ENCODE results near the gene NKAIN2. TPM values are rescaled to one million over a fixed set of nuclear protein-coding genes. Genes with fewer than 3 reads are reported as not detected.

NKAIN2 gene
- polyA plus RNA-seq, 1 donor (not counting 4 experiments of a cell fraction or from before 2014, with no cell fraction given): 0.13 TPM

DNA sequence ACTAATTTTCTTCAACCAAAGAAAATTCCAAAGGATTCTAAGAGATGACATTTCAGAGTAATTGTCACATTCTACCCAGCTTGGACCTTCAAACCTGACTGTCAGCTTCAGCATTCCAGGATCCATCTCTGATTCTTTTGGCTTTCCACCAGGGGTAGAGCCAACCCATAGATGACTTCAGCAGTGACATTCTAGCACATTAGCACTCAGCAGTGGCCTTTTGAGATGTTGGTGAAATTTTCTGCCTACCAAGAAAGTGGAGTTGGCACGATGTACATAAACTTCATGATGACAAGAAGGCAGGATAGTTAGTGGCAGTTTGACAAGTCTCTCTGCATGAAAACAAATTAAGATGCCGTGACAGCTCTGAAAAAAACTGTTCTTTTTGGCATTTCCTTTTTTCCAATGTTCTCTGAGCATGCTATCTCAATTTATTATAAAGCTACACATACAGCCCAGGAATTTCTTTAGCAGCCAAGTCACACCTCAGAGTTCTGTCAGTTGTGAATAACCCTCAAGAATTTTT, 692.1 kb downstream of the NKAIN2 start:
- no peaks in the 10 kb centered on the region for H3K36me3 ChIP-seq (ENCODE audit: control insufficient read depth in 2 of 2, extremely low read depth in 1 of 2, insufficient read depth in 2 of 2, low read length in 2 of 2)
- no peaks in the 10 kb centered on the region for H3K9me1 ChIP-seq (ENCODE audit: control insufficient read depth, extremely low read depth, insufficient read depth, low read length)
- dilution Hi-C loops (cut with MboI; ENCODE audit: extremely low pct_ligation_motif_present, low sequenced_read_pairs): no loop called here
- H3K4me1 ChIP-seq (ENCODE audit: control insufficient read depth, extremely low read depth, insufficient read depth, low read length): no peaks in the 10 kb centered on the region
- H3K27ac ChIP-seq (ENCODE audit: control insufficient read depth, insufficient read depth, low read length): no peak overlapping the region
- H4K20me1 ChIP-seq (ENCODE audit: control insufficient read depth, extremely low read depth, insufficient read depth, low read length): no peaks in the 10 kb centered on the region
- H3K9me3 ChIP-seq (ENCODE audit: control insufficient read depth, low read depth, low read length): no peaks in the 10 kb centered on the region
- peaks cover 2% of the 10 kb centered on the region for H3K27me3 ChIP-seq (ENCODE audit: control insufficient read depth, extremely low read depth, insufficient read depth, low read length)
- DNase-seq (ENCODE audit: low read depth, low spot score): no peak
- TF ChIP-seq CTCF (optimal IDR thresholded peaks at IDR 0.05 in 1 of 3, IDR thresholded peaks at IDR 0.05 in 1 of 3, conservative IDR thresholded peaks at IDR 0.05 in 1 of 3; ENCODE audit: extremely low read depth in 1 of 3, insufficient read depth in 2 of 3, low read length in 3 of 3) (no peak), EZH2 (IDR thresholded peaks at IDR 0.05; ENCODE audit: low read length) (no peak)
- no peak for FAIRE-seq
- H3K9ac ChIP-seq (ENCODE audit: control insufficient read depth, extremely low read depth, insufficient read depth, low read length): no peak overlapping the region
- H2AFZ ChIP-seq (ENCODE audit: control insufficient read depth, low read length): no peak overlapping the region
- H3K79me2 ChIP-seq (ENCODE audit: control insufficient read depth, insufficient read depth, low read length): no peaks in the 10 kb centered on the region
- H3K4me3 ChIP-seq (ENCODE audit: control insufficient read depth in 2 of 3, extremely low read depth in 1 of 3, insufficient read depth in 2 of 3, low read depth in 1 of 3, low read length in 3 of 3): no peak overlapping the region
- no peak overlapping the region for H3K4me2 ChIP-seq (ENCODE audit: control insufficient read depth, extremely low read depth, insufficient read depth, low read depth, low read length)

- H3K27ac ChIP-seq (ENCODE audit: control insufficient read depth, insufficient read depth, low read length): no peak overlapping the region
- dilution Hi-C loops (cut with MboI; ENCODE audit: extremely low pct_ligation_motif_present, low sequenced_read_pairs): no loop called here
- no peak overlapping the region for H3K4me2 ChIP-seq (ENCODE audit: control insufficient read depth, extremely low read depth, insufficient read depth, low read depth, low read length)
- no peaks in the 10 kb centered on the region for H3K9me3 ChIP-seq (ENCODE audit: control insufficient read depth, low read depth, low read length)
- no peaks in the 10 kb centered on the region for H3K9me1 ChIP-seq (ENCODE audit: control insufficient read depth, extremely low read depth, insufficient read depth, low read length)
- DNase-seq (ENCODE audit: low read depth, low spot score) (no peak), FAIRE-seq (no peak)
- H3K4me1 ChIP-seq (ENCODE audit: control insufficient read depth, extremely low read depth, insufficient read depth, low read length): no peaks in the 10 kb centered on the region
- TF ChIP-seq EZH2 (IDR thresholded peaks at IDR 0.05; ENCODE audit: low read length) (no peak), CTCF (optimal IDR thresholded peaks at IDR 0.05 in 1 of 3, IDR thresholded peaks at IDR 0.05 in 1 of 3, conservative IDR thresholded peaks at IDR 0.05 in 1 of 3; ENCODE audit: extremely low read depth in 1 of 3, insufficient read depth in 2 of 3, low read length in 3 of 3) (no peak)
- no peaks in the 10 kb centered on the region for H3K27me3 ChIP-seq (ENCODE audit: control insufficient read depth, extremely low read depth, insufficient read depth, low read length)
- H3K9ac ChIP-seq (ENCODE audit: control insufficient read depth, extremely low read depth, insufficient read depth, low read length): no peak overlapping the region
- no peaks in the 10 kb centered on the region for H3K79me2 ChIP-seq (ENCODE audit: control insufficient read depth, insufficient read depth, low read length)
- no peaks in the 10 kb centered on the region for H3K36me3 ChIP-seq (ENCODE audit: control insufficient read depth in 2 of 2, extremely low read depth in 1 of 2, insufficient read depth in 2 of 2, low read length in 2 of 2)
- no peaks in the 10 kb centered on the region for H4K20me1 ChIP-seq (ENCODE audit: control insufficient read depth, extremely low read depth, insufficient read depth, low read length)
- H2AFZ ChIP-seq (ENCODE audit: control insufficient read depth, low read length): no peak overlapping the region
- H3K4me3 ChIP-seq (ENCODE audit: control insufficient read depth in 2 of 3, extremely low read depth in 1 of 3, insufficient read depth in 2 of 3, low read depth in 1 of 3, low read length in 3 of 3): no peak overlapping the region
Measured at GRCh38 chr6:124496334-124496733, 692.7 kb downstream of the NKAIN2 start.
